HG03175 (cell line): Measurements from ENCODE around the gene RNF44.
"Not testable (repeated sequence)": the region's sequence is repeated elsewhere in the genome, so short reads cannot be mapped to it uniquely, and the experiment has no call there.

ENCODE experiments used
- ATAC-seq: cut with Tn5 transposase; IDR thresholded peaks from one replicate; pipeline ENCODE4 v1.9.1; 2021; ENCODE audit warnings: mild to moderate bottlenecking, moderate library complexity; ENCODE audit not compliant: unreplicated experiment

The RNF44 gene

DNA sequence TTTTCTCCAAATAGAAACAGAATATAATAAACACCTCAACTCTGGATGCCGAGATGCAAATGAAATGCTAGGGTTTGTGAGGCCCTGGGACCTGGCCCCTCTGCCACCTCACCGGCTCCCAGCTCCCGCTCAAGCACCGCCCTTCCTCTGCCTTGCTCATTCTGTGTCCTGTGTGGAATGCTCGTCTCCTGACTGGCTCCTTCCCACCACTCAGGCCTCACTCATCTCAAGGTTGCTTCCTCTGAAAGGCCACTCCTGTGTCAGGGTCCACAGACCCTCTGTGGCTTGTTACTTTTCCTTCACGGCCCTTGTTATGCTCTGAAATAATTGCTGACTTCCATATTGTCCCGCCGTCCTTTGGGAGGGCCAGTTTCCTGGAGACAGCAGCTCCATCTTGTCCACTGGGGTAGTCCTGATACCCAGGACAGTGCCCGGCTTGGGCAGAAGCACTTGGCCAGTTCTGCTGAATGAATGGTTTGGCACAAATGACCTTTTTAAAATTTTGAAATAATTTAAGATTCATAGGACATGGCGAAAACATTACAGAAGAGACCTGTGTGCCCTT is 15.4 kb downstream of the RNF44 start:
- ATAC-seq, result no peak

GRCh38 chr5:176521286-176521685 is 15.9 kb downstream of the RNF44 start:
- ATAC-seq, result no peak

DNA sequence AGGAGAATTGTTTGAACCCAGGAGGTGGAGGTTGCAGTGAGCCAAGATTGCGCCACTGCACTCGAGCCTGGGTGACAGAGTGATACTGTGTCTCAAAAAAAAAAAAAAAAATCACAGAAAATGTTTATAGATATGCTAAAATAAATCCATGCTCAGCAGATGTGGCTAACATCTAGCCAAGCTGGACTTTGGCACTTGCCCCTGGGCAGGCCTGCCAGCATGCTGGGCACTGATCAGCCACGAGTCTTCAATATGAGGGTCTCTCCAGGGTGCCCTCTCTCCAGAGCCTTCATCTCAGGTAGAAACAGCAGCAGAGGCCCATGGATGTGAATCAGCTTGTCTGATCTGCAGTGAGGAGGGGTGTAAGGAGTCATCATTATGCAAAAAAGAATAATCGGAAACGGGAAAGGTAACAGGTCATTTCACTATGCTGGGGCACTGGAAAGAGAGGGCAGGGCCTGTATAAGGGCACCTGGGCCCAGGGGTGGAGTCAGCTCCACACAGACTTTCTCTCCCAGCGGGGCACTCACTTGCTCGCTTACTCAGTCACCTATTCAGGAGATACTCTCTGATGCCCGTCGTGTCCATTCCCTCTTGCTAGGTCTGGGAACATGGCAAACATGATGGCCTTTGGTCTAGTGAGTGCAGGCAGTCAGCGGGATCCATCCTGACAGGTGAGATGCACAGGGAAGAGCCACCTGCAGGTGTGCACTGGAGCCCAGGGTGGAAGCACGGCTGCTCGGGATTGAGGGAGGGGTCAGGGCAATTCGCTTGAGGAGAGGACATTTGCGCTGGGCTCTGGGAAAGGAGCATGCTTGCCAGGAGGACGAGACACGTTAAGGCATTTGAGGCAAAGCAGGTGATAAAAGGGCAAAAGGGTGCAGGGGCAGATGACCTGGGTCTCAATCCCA is 17.1 kb downstream of the RNF44 start:
- ATAC-seq, result no peak

GRCh38 chr5:176517053-176517661 is 20.0 kb downstream of the RNF44 start:
- ATAC-seq, result no peak

DNA sequence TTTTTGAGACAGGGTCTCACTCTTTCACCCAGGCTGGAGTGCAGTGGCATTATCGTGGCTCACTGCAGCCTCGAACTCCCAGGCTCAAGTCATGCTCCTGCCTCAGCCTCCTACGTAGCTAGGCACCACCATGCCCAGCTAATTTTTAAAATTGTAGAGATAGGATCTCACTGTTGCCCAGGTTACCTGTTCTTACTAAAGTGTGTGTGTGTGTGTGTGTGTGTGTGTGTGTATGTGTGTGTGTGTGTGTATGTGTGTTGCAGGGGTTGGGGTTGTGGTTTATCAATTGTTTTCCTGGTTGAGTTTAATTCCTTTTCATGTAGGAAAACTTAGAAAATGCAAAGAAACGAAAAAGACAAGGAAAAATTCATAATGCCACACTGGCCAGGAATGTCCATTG is 21.8 kb downstream of the RNF44 start:
- no peak for ATAC-seq

DNA sequence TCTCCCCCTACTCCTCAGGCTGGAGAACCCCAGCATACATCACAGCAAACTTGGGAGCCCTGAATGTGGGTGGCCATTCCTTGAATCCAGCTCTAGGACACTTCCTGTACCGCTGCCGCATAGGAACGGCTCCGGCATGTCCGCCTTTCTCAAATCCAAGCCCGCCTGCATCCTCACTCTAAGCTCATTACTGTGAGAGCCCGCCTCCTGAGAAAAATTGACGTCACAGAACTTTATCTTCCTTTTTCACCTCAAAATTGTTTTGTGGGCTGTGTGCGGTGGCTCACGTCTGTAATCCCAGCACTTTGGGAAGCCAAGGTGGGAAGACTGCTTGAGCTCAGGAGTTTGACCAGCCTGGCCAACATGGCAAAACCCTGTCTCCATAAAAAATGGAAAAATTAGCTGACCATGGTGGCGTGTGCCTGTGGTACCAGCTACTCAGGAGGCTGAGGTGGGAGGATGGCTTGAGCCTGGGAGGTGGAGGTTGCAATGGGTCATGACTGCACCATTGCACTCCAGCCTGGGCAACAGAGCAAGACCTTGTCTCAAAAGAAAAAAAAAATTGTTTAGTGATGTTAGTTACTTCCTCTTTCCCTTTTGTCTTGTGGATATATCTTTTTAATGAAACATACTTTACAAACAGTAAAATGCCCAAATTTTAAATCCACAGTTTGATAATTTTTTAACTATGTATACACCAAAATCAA is 22.8 kb downstream of the RNF44 start:
- no peak for ATAC-seq

GRCh38 chr5:176513788-176514187 is 23.4 kb downstream of the RNF44 start:
- no peak for ATAC-seq

DNA sequence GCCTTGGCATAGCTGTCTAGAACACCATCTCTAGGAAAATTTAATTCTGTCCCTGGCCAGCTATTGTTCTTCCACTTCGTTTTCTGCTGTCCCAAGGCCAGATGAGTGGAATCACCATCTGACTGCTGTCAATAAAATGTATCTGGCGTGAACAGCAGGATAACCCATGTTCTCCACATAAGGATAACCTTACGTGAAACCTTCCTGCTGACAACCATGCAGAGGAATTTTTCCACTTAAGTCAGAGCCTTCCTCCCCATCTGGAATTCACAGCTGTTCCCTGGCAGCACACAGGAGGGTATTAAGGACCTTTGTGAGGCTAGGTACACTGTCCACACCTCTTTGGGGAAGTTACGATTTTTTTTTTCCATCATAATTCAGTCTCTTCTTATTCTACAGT is 28.6 kb downstream of the RNF44 start:
- ATAC-seq, result no peak

- no peak for ATAC-seq
These were observed 29.3 kb downstream of the RNF44 start for GRCh38 chr5:176507911-176508310.

DNA sequence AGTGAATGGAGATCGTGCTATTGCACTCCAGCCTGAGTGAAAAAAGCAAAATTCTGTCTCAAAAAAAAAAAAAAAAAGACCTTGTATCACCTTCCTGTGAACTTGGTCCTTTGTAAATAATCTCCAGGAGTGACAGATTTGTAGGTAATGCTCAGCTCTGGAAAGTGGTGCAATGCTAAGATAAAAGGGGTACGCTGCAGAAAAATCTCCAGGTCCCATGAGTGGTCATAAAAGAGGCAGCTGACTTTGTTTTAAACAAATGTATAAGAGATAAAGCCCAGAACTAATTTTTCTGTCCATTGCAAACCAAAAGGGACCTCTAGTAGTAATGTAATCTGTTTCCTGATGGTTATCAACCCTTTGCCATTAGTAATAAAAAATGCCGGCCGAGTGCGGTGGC is 33.7 kb downstream of the RNF44 start:
- no peak for ATAC-seq

- no peak for ATAC-seq
These were observed 35.9 kb downstream of the RNF44 start for GRCh38 chr5:176501333-176501732.

GRCh38 chr5:176500511-176500910 is 36.7 kb downstream of the RNF44 start:
- ATAC-seq, result no peak

GRCh38 chr5:176499273-176499672 is 37.9 kb downstream of the RNF44 start:
- ATAC-seq, result no peak

- ATAC-seq, result no peak
These were observed 39.4 kb downstream of the RNF44 start for GRCh38 chr5:176497852-176498251.

DNA sequence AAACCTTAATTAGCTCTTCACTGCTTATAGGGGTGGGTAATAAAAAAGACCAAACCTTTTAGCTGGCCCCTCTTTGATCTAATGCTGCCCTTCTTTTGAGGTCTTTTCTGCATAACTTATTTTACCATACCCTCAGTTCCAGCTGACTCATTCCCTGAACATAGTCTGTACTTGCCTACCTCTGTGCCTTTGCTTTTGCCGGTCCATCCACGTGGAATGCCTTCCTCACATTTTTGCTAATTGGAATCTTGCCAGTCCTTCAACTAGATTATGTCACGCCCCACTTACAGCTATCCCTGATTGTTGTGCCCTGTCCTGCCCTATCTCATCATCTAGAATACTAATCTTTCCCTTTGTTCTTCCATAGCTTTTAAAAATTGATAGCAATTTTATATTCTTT is 44.8 kb downstream of the RNF44 start:
- no peak for ATAC-seq

DNA sequence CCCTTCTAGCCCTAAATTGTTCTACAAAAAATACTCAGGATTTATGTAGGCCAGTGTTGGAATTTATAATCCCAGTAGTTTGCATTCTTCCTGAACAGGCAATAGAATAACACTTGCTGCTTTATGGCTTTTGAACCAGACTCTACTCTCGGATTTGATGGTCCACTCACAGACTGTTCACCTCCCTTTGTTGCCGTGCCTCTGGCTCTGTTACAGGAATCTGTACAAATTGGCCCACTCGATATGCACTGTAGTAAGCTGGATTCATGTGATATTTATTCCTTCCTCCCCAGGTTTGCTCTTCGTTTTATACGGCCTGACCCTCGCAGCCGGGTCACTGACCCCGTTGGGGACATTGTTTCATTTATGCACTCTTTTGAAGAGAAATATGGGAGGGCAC is 45.3 kb downstream of the RNF44 start:
- ATAC-seq, result no peak

- ATAC-seq, result no peak
These were observed 46.1 kb downstream of the RNF44 start for GRCh38 chr5:176491101-176491502.

GRCh38 chr5:176490301-176490700 is 46.9 kb downstream of the RNF44 start:
- ATAC-seq, result no peak

DNA sequence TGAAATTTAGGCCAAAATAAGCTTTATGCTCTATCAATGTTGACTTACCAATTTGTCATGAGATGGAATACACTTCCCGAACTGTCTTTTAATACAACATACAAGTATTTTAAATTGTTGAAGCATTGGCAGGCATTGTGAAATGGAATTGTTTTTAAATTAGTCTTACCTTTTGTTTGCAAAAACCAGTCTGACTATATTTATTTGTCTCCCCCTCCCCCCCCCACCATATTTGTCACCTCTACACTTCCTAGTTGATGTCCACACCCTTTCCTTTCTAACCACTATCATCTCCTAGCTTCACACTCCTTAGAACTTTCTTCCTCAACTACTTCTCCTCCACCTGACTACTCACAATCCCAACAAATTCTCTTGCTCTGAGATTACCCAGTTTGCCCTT is 48.1 kb downstream of the RNF44 start:
- no peak for ATAC-seq

DNA sequence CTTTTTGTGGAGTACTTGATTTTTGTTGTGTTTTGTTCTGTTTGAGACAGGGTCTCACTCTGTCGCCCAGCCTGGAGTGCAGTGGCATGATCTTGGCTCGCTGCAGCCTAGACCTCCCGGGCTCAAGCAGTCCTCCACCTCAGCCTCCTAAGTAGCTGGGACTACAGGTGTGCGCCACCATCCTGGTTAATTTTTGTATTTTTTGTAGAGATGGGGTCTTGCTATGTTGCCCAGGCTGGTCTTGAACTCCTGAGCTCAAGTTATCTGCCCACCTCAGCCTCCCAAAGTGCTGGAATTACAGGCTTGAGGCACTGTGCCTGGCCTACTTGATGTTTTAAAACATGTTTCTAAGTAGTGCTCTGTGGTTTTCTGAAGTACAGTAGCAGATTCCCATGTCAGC is 50.0 kb downstream of the RNF44 start:
- ATAC-seq, result not testable (repeated sequence)

DNA sequence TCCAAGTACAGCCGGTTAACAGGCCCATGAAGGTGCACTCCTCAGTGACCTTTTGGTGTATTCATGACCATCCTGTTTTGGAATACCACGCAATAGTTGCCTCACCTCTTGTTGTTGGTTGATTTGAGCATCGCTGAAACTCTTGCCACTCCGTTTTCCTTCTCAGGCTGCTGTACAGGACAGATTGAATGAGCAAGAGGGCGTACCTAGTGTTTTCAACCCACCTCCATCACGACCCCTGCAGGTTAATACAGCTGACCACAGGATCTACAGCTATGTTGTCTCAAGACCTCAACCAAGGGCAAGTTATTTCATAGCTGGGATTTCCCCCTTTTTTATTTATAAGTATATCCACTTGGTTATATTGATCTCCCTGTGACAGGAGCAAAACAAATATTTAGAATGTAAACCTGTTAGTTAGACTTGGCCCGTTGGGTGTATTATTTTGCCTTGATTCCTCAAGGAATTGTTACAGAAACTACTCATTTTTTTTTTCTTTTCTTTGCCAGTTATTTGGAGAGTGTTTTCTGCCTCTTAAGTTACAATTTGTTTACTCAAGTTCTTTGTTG is 50.9 kb downstream of the RNF44 start:
- ATAC-seq, result no peak
